K562 (cell line): ENCODE data around the gene GAP43. TPM values are rescaled to one million over a fixed set of nuclear protein-coding genes. Genes with fewer than 3 reads are reported as not detected.

Experiments used
- ATAC-seq: fragments of 200-7000 bp; cut with Tn5 transposase; 3 replicates; pipeline ENCODE4 v1.9.1; 2020; ENCODE audit warnings: moderate library complexity
- BruUV-seq: library from RNA; stranded (reverse); fragments of 400-500 nt; replicated peaks from 2 replicates; lab custom pipeline; 2021; lab: Mats Ljungman, UMichigan
- CTCF ChIA-PET: fragments of 300-600 bp; formaldehyde crosslinking; extraction: SDS; loops from one replicate; lab custom pipeline; 2021; ENCODE audit warnings: low intra/inter-chr PET ratio; lab: Yijun Ruan, JAX
- POLR2A ChIA-PET: fragments of 300-600, 350-650 bp; sonication (Branson Sonifier 250); formaldehyde crosslinking; extraction: SDS; loops from one replicate; lab custom pipeline; 2021; ENCODE audit warnings: antibody characterized with exemption, inconsistent platforms; lab: Yijun Ruan, JAX
- DNase-seq, 4 experiments: peaks; one replicate each; pipeline versions ENCODE4 v3.0.0 to v3.0.0-alpha.2; 2011 to 2018; ENCODE audit warnings: low spot score in 3 of 4, mixed read lengths in 3 of 4; ENCODE audit errors: extremely low read depth in 1 of 4
- FAIRE-seq: peaks from 2 replicates; lab custom pipeline; 2011; peaks lifted over from hg19 to GRCh38; lab: Jason Lieb, UNC
- H2AFZ ChIP-seq: 2 replicates; pipeline ENCODE4 v1.6.0; 2011; ENCODE audit warnings: low read depth, low read length, control low read depth, inconsistent platforms
- H3K27ac ChIP-seq: fragments of 200-600 bp; 3 replicates; pipeline ENCODE4 v1.8.0; 2011; ENCODE audit warnings: low read depth, mild to moderate bottlenecking, control low read depth, inconsistent platforms, low read length, moderate library complexity, mixed read lengths; ENCODE audit errors: extremely low read depth
- H3K27me3 ChIP-seq, 2 experiments: fragments of 300-600 bp in 1 of 2; 2 replicates in 1 of 2; 3 replicates in 1 of 2; pipeline versions ENCODE4 v1.6.0 to v1.8.0; 2011; ENCODE audit warnings: inconsistent platforms in 2 of 2, low read length in 2 of 2, mild to moderate bottlenecking in 1 of 2, mixed read lengths in 1 of 2, moderate library complexity in 1 of 2; ENCODE audit not compliant: control insufficient read depth in 2 of 2, insufficient read depth in 2 of 2
- H3K36me3 ChIP-seq: fragments of 300-600 bp; 3 replicates; pipeline ENCODE4 v1.8.0; 2011; ENCODE audit warnings: mild to moderate bottlenecking, low read length, inconsistent platforms; ENCODE audit not compliant: control insufficient read depth, insufficient read depth
- H3K4me1 ChIP-seq, 2 experiments: fragments of 200-600 bp in 1 of 2; replicated peaks in 1 of 2; 2 replicates in 1 of 2; 3 replicates in 1 of 2; pipeline versions ENCODE4 v1.5.1 to v1.8.0; 2011; ENCODE audit warnings: inconsistent platforms in 2 of 2, low read length in 2 of 2, mild to moderate bottlenecking in 1 of 2, mixed read lengths in 1 of 2, moderate library complexity in 1 of 2; ENCODE audit not compliant: control insufficient read depth in 2 of 2, insufficient read depth in 2 of 2
- H3K4me2 ChIP-seq: 2 replicates; pipeline ENCODE4 v1.6.1; 2011; ENCODE audit warnings: low read length, control low read depth, inconsistent platforms, mixed read lengths; ENCODE audit not compliant: insufficient read depth
- H3K4me3 ChIP-seq: fragments of 200-600 bp; sonication (generic), shearing (Covaris generic); 2 replicates; pipeline ENCODE4 v1.5.1; 2016; ENCODE audit warnings: control low read depth, inconsistent platforms
- H3K79me2 ChIP-seq: fragments of 200-600 bp; 3 replicates; pipeline ENCODE4 v1.8.0; 2011; ENCODE audit warnings: low read length, inconsistent platforms; ENCODE audit not compliant: control insufficient read depth, insufficient read depth
- H3K9ac ChIP-seq, 2 experiments: 2 replicates each; pipeline versions ENCODE4 v1.6.0 to v1.6.1; 2011; ENCODE audit warnings: low read depth in 2 of 2, low read length in 2 of 2, control low read depth in 1 of 2, inconsistent platforms in 1 of 2, mild to moderate bottlenecking in 1 of 2, mixed read lengths in 1 of 2; ENCODE audit not compliant: insufficient read depth in 1 of 2
- H3K9me1 ChIP-seq: one replicate; pipeline ENCODE4 v1.6.0; 2011; ENCODE audit warnings: inconsistent platforms, mild to moderate bottlenecking, low read length, moderate library complexity; ENCODE audit not compliant: control insufficient read depth, insufficient read depth
- H3K9me3 ChIP-seq: replicated peaks from 2 replicates; pipeline ENCODE4 v1.5.1; 2011; ENCODE audit warnings: low read depth, low read length, inconsistent platforms; ENCODE audit not compliant: control insufficient read depth, insufficient read depth
- H4K20me1 ChIP-seq: replicated peaks from 2 replicates; pipeline ENCODE4 v1.6.1; 2011; ENCODE audit warnings: low read length, inconsistent platforms, mixed read lengths; ENCODE audit not compliant: control insufficient read depth, insufficient read depth
- ATF1 ChIP-seq, 2 experiments: fragments of 450-650 bp in 1 of 2; IDR thresholded peaks; 2 replicates each; pipeline ENCODE4 v1.6.1; 2016; ENCODE audit warnings: missing compliant biosample characterization in 1 of 2, missing genetic modification characterization in 1 of 2
- CC2D1A ChIP-seq: fragments of 450-650 bp; IDR thresholded peaks from 2 replicates; pipeline ENCODE4 v1.6.1; 2017; ENCODE audit warnings: mild to moderate bottlenecking
- EP400 ChIP-seq: fragments of 450-650 bp; IDR thresholded peaks from 2 replicates; pipeline ENCODE4 v1.6.1; 2017; ENCODE audit warnings: antibody characterized with exemption, mild to moderate bottlenecking, moderate library complexity
- PTTG1 ChIP-seq: fragments of 450-650 bp; IDR thresholded peaks from 2 replicates; pipeline ENCODE4 v1.6.1; 2016; ENCODE audit warnings: low read depth, mild to moderate bottlenecking, missing genetic modification characterization, missing compliant biosample characterization
- REST ChIP-seq, 2 experiments: fragments of 450-650 bp; formaldehyde crosslinking in 1 of 2; IDR thresholded peaks; 2 replicates each; pipeline versions ENCODE4 v1.4.0 to v1.6.1; 2014 to 2020; ENCODE audit warnings: mild to moderate bottlenecking in 2 of 2, borderline replicate concordance in 1 of 2, low read depth in 1 of 2
- SMC3 ChIP-seq: conservative IDR thresholded peaks from 2 replicates; pipeline ENCODE4 v1.6.1; 2011; ENCODE audit warnings: low read depth, low read length, improper control_type of control experiment; ENCODE audit not compliant: insufficient read depth
- YY1 ChIP-seq, 3 experiments: IDR thresholded peaks; 2 replicates each; pipeline ENCODE4 v1.6.1; 2011; ENCODE audit warnings: low read length in 2 of 3, mild to moderate bottlenecking in 2 of 3, moderate library complexity in 2 of 3, borderline replicate concordance in 1 of 3, control low read depth in 1 of 3, low read depth in 1 of 3; ENCODE audit not compliant: insufficient read depth in 3 of 3, insufficient replicate concordance in 2 of 3, control insufficient read depth in 1 of 3, insufficient read length in 1 of 3; ENCODE audit errors: extremely low read depth in 1 of 3
- ZNF24 ChIP-seq: fragments of 450-650 bp; IDR thresholded peaks from 2 replicates; pipeline ENCODE4 v1.6.1; 2016
- ZNF668 ChIP-seq: fragments of 250-450 bp; sonication (Bioruptor Pico); IDR thresholded peaks from 2 replicates; pipeline ENCODE4 v1.8.0; 2022; ENCODE audit warnings: mild to moderate bottlenecking, inconsistent platforms
- WGBS: fragments of 100-300 bp; shearing (Covaris generic); methylation state at CpG from one replicate; pipeline ENCODE4 v1.1.6; 2016; ENCODE audit warnings: low coverage, mixed read lengths; ENCODE audit not compliant: insufficient coverage; ENCODE audit errors: missing lambda C conversion rate; 5-methylcytosine and 5-hydroxymethylcytosine counted together
- in situ Hi-C: fragments of 300-500 bp; cut with MboI; formaldehyde crosslinking; loops from 4 replicates; pipeline ENCODE4 v1.15.0; 2018; ENCODE audit warnings: inconsistent platforms, mixed read lengths
- intact Hi-C: fragments of 100-400 bp; cut with micrococcal nuclease; formaldehyde crosslinking; loops from 2 replicates; pipeline ENCODE4 v1.14.2; 2022
- polyA plus RNA-seq, 8 experiments: library from polyadenylated mRNA; depleted of rRNA in 4 of 8; stranded (reverse) in 5 of 8; unstranded in 3 of 8; fragments of >200 nt; fragmentation: Nextera tagmentation in 2 of 8; fragmentation: Illumina TruSeq in 1 of 8; extraction: Ambion mirVana in 2 of 8; extraction: Trizol in 1 of 8; gene quantifications; 2 replicates each; pipeline versions ENCODE4 v1.2.1 to v1.2.3, GENCODE V29; 2011 to 2014; ENCODE audit warnings: inconsistent platforms in 1 of 8, missing spikeins in 1 of 8
- total RNA-seq, 7 experiments: library from RNA; depleted of rRNA in 6 of 7; stranded (reverse); fragments of >200 nt in 6 of 7; fragmentation: Illumina TruSeq in 2 of 7; extraction: Trizol in 2 of 7; gene quantifications; 2 replicates each; pipeline versions ENCODE4 v1.2.1 to v1.2.3, GENCODE V29; 2011 to 2021; ENCODE audit warnings: low replicate concordance in 1 of 7

GAP43 gene
- total and polyA plus RNA-seq, 9 of the 15 experiments (the other 6 are each of a cell fraction or from before 2014, with no cell fraction given), result 0.04 to 0.11 (median 0.09) TPM; not detected in 6

- Histone ChIP-seq H3K79me2 (no peaks in the 10 kb centered on the region), H3K9me3 (no peaks in the 10 kb centered on the region), H3K27ac (no peak overlapping the region), H2AFZ (0 out of 2 replicates have a peak overlapping the region, but pooled peaks have one; percentile 50), H3K36me3 (no peaks in the 10 kb centered on the region), H3K4me2 (no peak overlapping the region), H3K9ac (no peak overlapping the region), H3K9me1 (no peaks in the 10 kb centered on the region), H3K4me1 (no peaks in the 10 kb centered on the region), H3K27me3 (no peaks in the 10 kb centered on the region), H3K4me3 (no peak overlapping the region), H4K20me1 (no peaks in the 10 kb centered on the region)
- 8% methylated on average over 8 of the region's 8 CpGs for WGBS
- DNase-seq, result peak; percentile 38 to 69 (median 48)
- ChIA-PET POLR2A (interaction anchor here (0.6 kb wide), 1 partner anchor 236 kb away, joined by 4 read pairs; no protein-coding TSS in a partner anchor), CTCF (interaction anchor here (0.7 to 1.7 kb wide), 5 partner anchors 34 to 865 kb away, joined by 3 to 8 read pairs (median 4); no protein-coding TSS in a partner anchor)
- ATAC-seq, result peak; percentile 98
- peak; percentile 92 for FAIRE-seq
- in situ Hi-C loops, result loop anchor here (25.0 kb wide), 1 partner anchor 481 kb away; no protein-coding TSS in a partner anchor
- BruUV-seq, result no TSS peak
- intact Hi-C loops, result loop anchor here (1.0 to 10.0 kb wide), 6 partner anchors 68 to 868 kb away; partner anchors contain the start of gene GAP43
- TF ChIP-seq YY1 (IDR thresholded peaks at IDR 0.05; ENCODE audit: borderline replicate concordance in 1 of 3, control insufficient read depth in 1 of 3, extremely low read depth in 1 of 3, insufficient read depth in 3 of 3, insufficient read length in 1 of 3, insufficient replicate concordance in 2 of 3, low read depth in 1 of 3, low read length in 2 of 3) (peak in 1 of 3 experiments; percentile 44), PTTG1 (no peak), ZNF24 (0 out of 2 replicates have a peak, but pooled peaks have one; percentile 50), ATF1 (CRISPR knock-in tag; IDR thresholded peaks at IDR 0.05) (no peak), ATF1 (tag; IDR thresholded peaks at IDR 0.05) (peak; percentile 42; the same call in 1 of the 2 replicates), REST (IDR thresholded peaks at IDR 0.05; ENCODE audit: borderline replicate concordance) (peak; percentile 85), REST (CRISPR knock-in tag; IDR thresholded peaks at IDR 0.05; ENCODE audit: low read depth) (no peak), SMC3 (peak; percentile 80), CC2D1A (0 out of 2 replicates have a peak, but pooled peaks have one; percentile 24), EP400 (no peak), ZNF668 (CRISPR knock-in tag) (no peak)
Measured at GRCh38 chr3:115692887-115693524, 69.7 kb downstream of the GAP43 start.
